Thyroid gland (tissue), 4 donors: Measurements from ENCODE around the gene CLP1. TPM values are rescaled to one million over a fixed set of nuclear protein-coding genes. Genes with fewer than 3 reads are reported as not detected.

Experiments
- DNase-seq, 2 donors: peaks; one replicate each; pipeline ENCODE4 v3.0.0-alpha.2; 2019
- H3K27ac ChIP-seq, 3 donors: fragments of 200-600 bp; sonication (generic); 1 replicate in 2 of 3; 2 replicates in 1 of 3; pipeline ENCODE4 v1.5.1; 2016 to 2019; ENCODE audit warnings: mild to moderate bottlenecking in 1 of 3, moderate library complexity in 1 of 3
- H3K27me3 ChIP-seq: fragments of 200-600 bp; sonication (generic); one replicate; pipeline ENCODE4 v1.5.1; 2019
- H3K36me3 ChIP-seq, 2 donors: fragments of 200-600 bp; sonication (generic); one replicate each; pipeline ENCODE4 v1.5.1; 2016 to 2019
- H3K4me1 ChIP-seq, 2 donors: fragments of 200-600 bp; sonication (generic); one replicate each; pipeline ENCODE4 v1.5.1; 2017 to 2019
- H3K4me3 ChIP-seq, 3 donors: fragments of 200-600 bp; sonication (generic); replicated peaks in 1 of 3; 1 replicate in 2 of 3; 2 replicates in 1 of 3; pipeline ENCODE4 v1.5.1; 2016; ENCODE audit warnings: mild to moderate bottlenecking in 1 of 3
- H3K9me3 ChIP-seq: fragments of 200-600 bp; sonication (generic); one replicate; pipeline ENCODE4 v1.5.1; 2017
- POLR2A ChIP-seq, 2 donors: fragments of 450-650 bp; IDR thresholded peaks; one replicate each; pipeline ENCODE4 v1.6.1; 2017; ENCODE audit warnings: antibody characterized with exemption in 2 of 2, mild to moderate bottlenecking in 2 of 2, moderate library complexity in 1 of 2
- WGBS, 2 donors: methylation state at CpG; one replicate each; pipeline ENCODE4 v1.1.5; 2017; 5-methylcytosine and 5-hydroxymethylcytosine counted together
- intact Hi-C: fragments of 100-400 bp; cut with DNase I; formaldehyde crosslinking; loops from one replicate; pipeline ENCODE4 v1.15.1; 2023
- total RNA-seq, 4 donors: library from RNA; depleted of rRNA; stranded (reverse); fragments of >200 nt; gene quantifications; one replicate each; pipeline ENCODE4 v1.2.3, GENCODE V29; 2016
- TF ChIP-seq, protein P1 (sequence below), 6 experiments: fragments of 200-600 bp in 3 of 6; fragments of 450-650 bp in 3 of 6; sonication (generic) in 3 of 6; IDR thresholded peaks; one replicate each; pipeline ENCODE4 v1.5.1; 2016 to 2019; ENCODE audit warnings: antibody characterized with exemption in 6 of 6, mild to moderate bottlenecking in 2 of 6, inconsistent platforms in 1 of 6, moderate library complexity in 1 of 6

Gene CLP1
- total RNA-seq, 4 donors from 2014 or later = 10.7 to 15.9 (median 14.1) TPM

DNA sequence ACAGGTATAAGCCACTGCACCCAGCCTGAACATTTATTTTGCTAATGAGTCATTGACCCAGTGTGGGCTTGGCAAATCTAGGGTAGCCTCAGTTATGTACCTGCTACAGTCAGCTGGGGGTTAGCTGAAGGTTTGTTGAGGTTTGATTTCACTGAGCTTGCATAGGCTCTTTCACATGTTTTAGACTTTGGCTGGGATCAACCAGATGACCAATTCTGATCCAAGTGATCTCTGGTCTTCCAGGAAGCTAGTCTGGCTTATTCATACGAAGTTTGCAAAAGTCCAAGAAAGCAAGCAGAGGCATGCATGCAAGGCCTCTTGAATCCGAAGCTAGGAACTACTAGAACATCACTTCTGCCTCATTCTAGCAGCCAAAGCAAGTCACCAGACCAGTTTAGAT lies 39.1 kb upstream of the CLP1 start:
- peaks cover 0 to 7% of the 10 kb centered on the region in 2 donors for H3K4me1 ChIP-seq
- intact Hi-C loops = no loop called here
- no peaks in the 10 kb centered on the region for H3K27me3 ChIP-seq
- no peak overlapping the region for H3K4me3 ChIP-seq
- WGBS, 2 donors = 35 to 57% methylated on average over 2 of the region's 2 CpGs
- no peak for TF ChIP-seq POLR2A (IDR thresholded peaks at IDR 0.05)
- TF ChIP-seq, protein P1, sequence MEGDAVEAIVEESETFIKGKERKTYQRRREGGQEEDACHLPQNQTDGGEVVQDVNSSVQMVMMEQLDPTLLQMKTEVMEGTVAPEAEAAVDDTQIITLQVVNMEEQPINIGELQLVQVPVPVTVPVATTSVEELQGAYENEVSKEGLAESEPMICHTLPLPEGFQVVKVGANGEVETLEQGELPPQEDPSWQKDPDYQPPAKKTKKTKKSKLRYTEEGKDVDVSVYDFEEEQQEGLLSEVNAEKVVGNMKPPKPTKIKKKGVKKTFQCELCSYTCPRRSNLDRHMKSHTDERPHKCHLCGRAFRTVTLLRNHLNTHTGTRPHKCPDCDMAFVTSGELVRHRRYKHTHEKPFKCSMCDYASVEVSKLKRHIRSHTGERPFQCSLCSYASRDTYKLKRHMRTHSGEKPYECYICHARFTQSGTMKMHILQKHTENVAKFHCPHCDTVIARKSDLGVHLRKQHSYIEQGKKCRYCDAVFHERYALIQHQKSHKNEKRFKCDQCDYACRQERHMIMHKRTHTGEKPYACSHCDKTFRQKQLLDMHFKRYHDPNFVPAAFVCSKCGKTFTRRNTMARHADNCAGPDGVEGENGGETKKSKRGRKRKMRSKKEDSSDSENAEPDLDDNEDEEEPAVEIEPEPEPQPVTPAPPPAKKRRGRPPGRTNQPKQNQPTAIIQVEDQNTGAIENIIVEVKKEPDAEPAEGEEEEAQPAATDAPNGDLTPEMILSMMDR (IDR thresholded peaks at IDR 0.05) = no peak
- H3K36me3 ChIP-seq = no peaks in the 10 kb centered on the region
- H3K9me3 ChIP-seq = no peaks in the 10 kb centered on the region
- H3K27ac ChIP-seq = no peak overlapping the region
- no peak for DNase-seq

DNA sequence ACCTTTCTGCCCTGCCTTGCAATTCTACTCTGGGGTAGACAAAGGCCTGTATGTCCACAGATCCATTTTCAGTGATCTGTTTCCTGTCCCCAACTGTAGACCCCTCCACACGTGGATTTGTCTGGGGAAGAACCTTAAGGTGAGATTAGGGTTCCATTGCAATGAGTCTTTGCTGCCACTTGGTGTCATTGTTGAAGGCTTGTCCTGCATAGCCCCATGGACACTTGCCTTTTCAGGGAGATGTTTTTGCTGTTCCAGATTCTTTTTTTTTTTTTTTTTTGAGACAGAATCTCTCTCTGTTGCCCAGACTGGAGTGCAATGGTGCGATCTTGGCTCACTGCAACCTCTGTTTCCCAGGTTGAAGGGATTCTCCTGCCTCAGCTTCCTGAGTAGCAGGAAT lies 38.2 kb upstream of the CLP1 start:
- peaks cover 0 to 4% of the 10 kb centered on the region in 2 donors for H3K4me1 ChIP-seq
- DNase-seq = no peak
- H3K27me3 ChIP-seq = no peaks in the 10 kb centered on the region
- H3K9me3 ChIP-seq = no peaks in the 10 kb centered on the region
- WGBS, 2 donors = 82 to 92% methylated on average over 2 of the region's 2 CpGs
- no peaks in the 10 kb centered on the region for H3K36me3 ChIP-seq
- no peak overlapping the region for H3K4me3 ChIP-seq
- intact Hi-C loops = no loop called here
- H3K27ac ChIP-seq = no peak overlapping the region
- TF ChIP-seq, protein P1 (IDR thresholded peaks at IDR 0.05) = no peak
- no peak for TF ChIP-seq POLR2A (IDR thresholded peaks at IDR 0.05)

DNA sequence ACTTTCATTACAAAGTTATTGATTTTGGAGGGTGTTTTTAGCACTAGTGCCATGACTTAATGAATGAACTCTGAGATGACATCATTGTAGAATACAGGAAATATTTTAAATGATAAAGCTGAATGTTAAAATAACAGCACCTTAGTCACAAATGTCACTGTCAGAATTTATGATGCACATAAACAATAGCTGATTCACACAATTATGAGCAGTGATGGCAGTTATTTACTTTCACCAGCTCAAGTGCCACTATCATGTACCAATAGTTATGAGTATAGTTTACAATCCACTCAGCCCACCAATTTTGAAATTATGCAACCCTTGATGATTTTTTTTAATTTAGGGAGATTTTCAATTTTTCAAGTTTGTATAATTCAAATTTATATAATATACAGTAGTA lies 37.1 kb upstream of the CLP1 start:
- intact Hi-C loops = no loop called here
- H3K36me3 ChIP-seq = no peaks in the 10 kb centered on the region

DNA sequence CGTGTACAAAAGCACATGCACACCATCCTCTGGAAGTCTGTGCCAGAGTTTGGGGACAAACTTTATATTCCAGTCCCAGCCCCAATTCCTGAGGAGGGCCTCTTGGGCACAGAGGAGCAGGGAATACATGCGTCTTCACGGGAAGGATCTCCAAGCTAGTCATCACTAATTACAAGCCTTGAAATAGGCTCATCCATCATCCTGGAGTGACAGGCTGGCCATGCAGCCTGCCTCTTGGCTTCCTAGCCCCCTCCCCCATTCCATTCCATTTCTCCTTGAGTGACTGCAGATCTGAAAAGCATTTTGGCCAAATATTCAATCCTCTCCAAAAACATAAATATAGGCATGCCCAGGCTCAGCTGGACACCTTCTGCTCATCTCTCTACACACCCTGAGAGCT lies 35.3 kb upstream of the CLP1 start:
- 53 to 67% methylated on average over 3 of the region's 3 CpGs for WGBS, 2 donors
- TF ChIP-seq, protein P1 (IDR thresholded peaks at IDR 0.05) = no peak
- no peaks in the 10 kb centered on the region for H3K4me1 ChIP-seq
- H3K27me3 ChIP-seq = no peaks in the 10 kb centered on the region
- intact Hi-C loops = no loop called here
- H3K27ac ChIP-seq = no peak overlapping the region
- no peak overlapping the region for H3K4me3 ChIP-seq
- DNase-seq = no peak
- no peaks in the 10 kb centered on the region for H3K36me3 ChIP-seq
- H3K9me3 ChIP-seq = no peaks in the 10 kb centered on the region

More for the DNA sequence above, 37.1 kb upstream of the CLP1 start:
- Histone ChIP-seq H3K4me3 (no peak overlapping the region), H3K4me1 (no peaks in the 10 kb centered on the region), H3K9me3 (no peaks in the 10 kb centered on the region), H3K27me3 (no peaks in the 10 kb centered on the region), H3K27ac (no peak overlapping the region)
- no peak for DNase-seq
- TF ChIP-seq, protein P1 (IDR thresholded peaks at IDR 0.05) = no peak
- no peak for TF ChIP-seq POLR2A (IDR thresholded peaks at IDR 0.05)

DNA sequence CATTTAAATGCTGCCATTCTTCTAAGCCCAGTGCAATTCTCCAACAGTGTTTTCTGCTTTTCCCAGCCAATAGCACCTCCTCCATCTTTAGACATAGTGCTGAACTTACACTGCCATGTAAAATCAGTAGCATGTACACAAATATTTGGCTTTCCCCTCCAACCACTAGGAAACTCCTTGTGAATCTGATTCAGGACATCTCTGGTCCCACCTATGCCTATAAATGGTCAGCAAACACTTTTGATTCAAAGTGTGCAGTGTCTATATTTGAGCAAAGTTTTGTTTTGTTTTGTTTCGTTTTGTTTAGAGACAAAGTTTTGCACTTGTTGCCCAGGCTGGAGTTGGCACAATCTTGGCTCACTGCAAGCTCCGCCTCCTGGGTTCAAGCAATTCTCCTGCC lies 32.7 kb upstream of the CLP1 start:
- DNase-seq = no peak
- H3K27me3 ChIP-seq = no peaks in the 10 kb centered on the region
- no peaks in the 10 kb centered on the region for H3K9me3 ChIP-seq
- no peak overlapping the region for H3K27ac ChIP-seq
- TF ChIP-seq, protein P1 (IDR thresholded peaks at IDR 0.05) = no peak
- TF ChIP-seq POLR2A (IDR thresholded peaks at IDR 0.05) = no peak
- H3K4me3 ChIP-seq = no peak overlapping the region
- intact Hi-C loops = no loop called here
- 90 to 91% methylated on average over 2 of the region's 2 CpGs for WGBS, 2 donors
- no peaks in the 10 kb centered on the region for H3K36me3 ChIP-seq
- no peaks in the 10 kb centered on the region for H3K4me1 ChIP-seq
